Panc1 (cell line): ENCODE results near the gene CCN6. TPM values are rescaled to one million over a fixed set of nuclear protein-coding genes. Genes with fewer than 3 reads are reported as not detected.
A peak's percentile ranks its signal among the peaks of the same experiment; 100 is the strongest.

ENCODE experiments used
- ATAC-seq: fragments of 200-7000 bp; cut with Tn5 transposase; 2 replicates; pipeline ENCODE4 v1.9.1; 2020; ENCODE audit warnings: mild to moderate bottlenecking, moderate library complexity
- BruUV-seq: library from RNA; stranded (reverse); fragments of 400-500 nt; replicated peaks from 2 replicates; lab custom pipeline; 2021; lab: Mats Ljungman, UMichigan
- CTCF ChIA-PET: fragments of 300-600 bp; sonication (Branson Sonifier 250); formaldehyde crosslinking; loops from one replicate; lab custom pipeline; 2022; ENCODE audit warnings: antibody characterized with exemption; lab: Charles Lee
- POLR2A ChIA-PET: fragments of 300-600 bp; sonication (Branson Sonifier 250); formaldehyde crosslinking; loops from one replicate; lab custom pipeline; 2022; ENCODE audit warnings: antibody characterized with exemption; lab: Charles Lee
- DNase-seq: peaks from one replicate; pipeline ENCODE4 v3.0.0-alpha.2; 2010; ENCODE audit warnings: low read depth, low spot score
- H3K27ac ChIP-seq: 2 replicates; pipeline ENCODE4 v1.5.1; 2011; ENCODE audit warnings: mild to moderate bottlenecking, low read length, inconsistent platforms
- H3K27me3 ChIP-seq: fragments of 200-500 bp; sonication (Bioruptor generic); 2 replicates; pipeline ENCODE4 v1.6.0; 2014; ENCODE audit warnings: low read length, inconsistent platforms; ENCODE audit not compliant: control insufficient read depth, insufficient read depth
- H3K36me3 ChIP-seq: fragments of 200-500 bp; sonication (Bioruptor generic); 2 replicates; pipeline ENCODE4 v1.5.1; 2014; ENCODE audit warnings: inconsistent platforms, mild to moderate bottlenecking, low read length, moderate library complexity; ENCODE audit not compliant: control insufficient read depth, insufficient read depth
- H3K4me1 ChIP-seq: 2 replicates; pipeline ENCODE4 v1.5.1; 2011; ENCODE audit warnings: inconsistent platforms, mild to moderate bottlenecking, low read length, moderate library complexity; ENCODE audit not compliant: control insufficient read depth, insufficient read depth
- H3K4me3 ChIP-seq, 2 experiments: 2 replicates each; pipeline ENCODE4 v1.5.1; 2011 to 2012; ENCODE audit warnings: low read depth in 2 of 2, low read length in 2 of 2, mild to moderate bottlenecking in 2 of 2, inconsistent platforms in 1 of 2, moderate library complexity in 1 of 2
- H3K9me3 ChIP-seq: fragments of 200-500 bp; sonication (Bioruptor generic); 2 replicates; pipeline ENCODE4 v1.5.1; 2014; ENCODE audit warnings: low read depth, mild to moderate bottlenecking, inconsistent platforms, low read length, moderate library complexity; ENCODE audit not compliant: control insufficient read depth, insufficient read depth
- POLR2AphosphoS5 ChIP-seq: IDR thresholded peaks from 2 replicates; pipeline ENCODE4 v1.6.1; 2012; ENCODE audit warnings: mild to moderate bottlenecking, low read depth, low read length, moderate library complexity
- SIN3A ChIP-seq: IDR thresholded peaks from 2 replicates; pipeline ENCODE4 v1.6.1; 2012; ENCODE audit warnings: low read depth, mild to moderate bottlenecking, low read length, moderate library complexity, borderline replicate concordance; ENCODE audit not compliant: insufficient read depth
- TCF7L2 ChIP-seq: IDR thresholded peaks from 2 replicates; pipeline ENCODE4 v1.6.1; 2011; ENCODE audit warnings: mild to moderate bottlenecking, low read depth, low read length, inconsistent platforms
- in situ Hi-C: cut with HindIII; loops from 2 replicates; pipeline ENCODE4 v1.10.0; 2016; ENCODE audit warnings: low sequenced_read_pairs, low pct_unique_long_range_greater_than_20kb
- intact Hi-C: fragments of 100-400 bp; cut with micrococcal nuclease; formaldehyde crosslinking; loops from one replicate; pipeline ENCODE4 v1.10.0; 2022; ENCODE audit not compliant: unreplicated experiment
- total RNA-seq: library from RNA; stranded (reverse); gene quantifications from one replicate; pipeline ENCODE4 v1.2.1, GENCODE V29; 2021; ENCODE audit not compliant: unreplicated experiment
- TF ChIP-seq, protein P1 (sequence below), 2 experiments: IDR thresholded peaks; 2 replicates each; pipeline ENCODE4 v1.6.1; 2011 to 2012; ENCODE audit warnings: low read depth in 2 of 2, control low read depth in 1 of 2, low read length in 1 of 2, mild to moderate bottlenecking in 1 of 2, moderate library complexity in 1 of 2; ENCODE audit not compliant: insufficient read depth in 1 of 2
- TF ChIP-seq, protein P2 (sequence below): fragments of 450-650 bp; IDR thresholded peaks from 2 replicates; pipeline ENCODE4 v1.5.1; 2017; ENCODE audit warnings: mild to moderate bottlenecking

CCN6 gene
- total RNA-seq, 1 experiment from 2014 or later, result 3.0 TPM

DNA sequence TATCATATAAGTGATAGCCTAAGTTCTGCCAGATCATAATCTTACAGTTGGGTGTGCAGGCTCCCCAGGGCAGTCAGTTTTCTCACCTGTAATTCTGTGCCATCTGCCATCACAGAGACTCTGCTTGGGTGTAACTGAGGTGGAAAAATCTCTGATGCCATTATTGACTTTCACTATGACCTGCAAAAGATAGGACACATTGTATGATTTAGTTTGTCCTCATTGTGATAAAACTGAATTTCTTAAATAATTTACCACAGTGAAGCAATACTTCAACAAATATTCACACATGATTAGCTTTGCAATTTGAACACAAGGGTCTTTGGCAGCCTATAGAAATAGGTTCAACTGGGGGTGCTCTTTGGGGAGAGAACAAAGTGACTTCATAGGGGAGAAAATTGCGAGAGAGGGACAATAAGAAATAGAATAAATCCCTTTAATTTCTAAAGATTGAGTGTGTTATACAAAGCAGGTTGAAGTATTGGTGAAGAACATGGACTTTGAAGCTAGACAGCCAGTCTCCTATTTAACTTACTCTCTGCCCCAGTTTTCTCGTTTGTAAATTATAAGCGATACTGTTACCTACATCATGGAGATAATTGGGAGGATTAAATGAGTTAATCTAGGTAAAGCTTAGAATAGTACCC lies 60.8 kb downstream of the CCN6 start:
- CTCF ChIA-PET, result no interaction called here
- ATAC-seq (no peak), DNase-seq (no peak)
- POLR2A ChIA-PET, result no interaction called here
- H3K4me3 ChIP-seq, result no peak overlapping the region
- BruUV-seq, result no TSS peak
- TF ChIP-seq, protein P1, sequence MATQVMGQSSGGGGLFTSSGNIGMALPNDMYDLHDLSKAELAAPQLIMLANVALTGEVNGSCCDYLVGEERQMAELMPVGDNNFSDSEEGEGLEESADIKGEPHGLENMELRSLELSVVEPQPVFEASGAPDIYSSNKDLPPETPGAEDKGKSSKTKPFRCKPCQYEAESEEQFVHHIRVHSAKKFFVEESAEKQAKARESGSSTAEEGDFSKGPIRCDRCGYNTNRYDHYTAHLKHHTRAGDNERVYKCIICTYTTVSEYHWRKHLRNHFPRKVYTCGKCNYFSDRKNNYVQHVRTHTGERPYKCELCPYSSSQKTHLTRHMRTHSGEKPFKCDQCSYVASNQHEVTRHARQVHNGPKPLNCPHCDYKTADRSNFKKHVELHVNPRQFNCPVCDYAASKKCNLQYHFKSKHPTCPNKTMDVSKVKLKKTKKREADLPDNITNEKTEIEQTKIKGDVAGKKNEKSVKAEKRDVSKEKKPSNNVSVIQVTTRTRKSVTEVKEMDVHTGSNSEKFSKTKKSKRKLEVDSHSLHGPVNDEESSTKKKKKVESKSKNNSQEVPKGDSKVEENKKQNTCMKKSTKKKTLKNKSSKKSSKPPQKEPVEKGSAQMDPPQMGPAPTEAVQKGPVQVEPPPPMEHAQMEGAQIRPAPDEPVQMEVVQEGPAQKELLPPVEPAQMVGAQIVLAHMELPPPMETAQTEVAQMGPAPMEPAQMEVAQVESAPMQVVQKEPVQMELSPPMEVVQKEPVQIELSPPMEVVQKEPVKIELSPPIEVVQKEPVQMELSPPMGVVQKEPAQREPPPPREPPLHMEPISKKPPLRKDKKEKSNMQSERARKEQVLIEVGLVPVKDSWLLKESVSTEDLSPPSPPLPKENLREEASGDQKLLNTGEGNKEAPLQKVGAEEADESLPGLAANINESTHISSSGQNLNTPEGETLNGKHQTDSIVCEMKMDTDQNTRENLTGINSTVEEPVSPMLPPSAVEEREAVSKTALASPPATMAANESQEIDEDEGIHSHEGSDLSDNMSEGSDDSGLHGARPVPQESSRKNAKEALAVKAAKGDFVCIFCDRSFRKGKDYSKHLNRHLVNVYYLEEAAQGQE (IDR thresholded peaks at IDR 0.05; ENCODE audit: insufficient read depth in 1 of 2, low read depth in 2 of 2, low read length in 1 of 2), result no peak
- no peak for TF ChIP-seq SIN3A
- TF ChIP-seq TCF7L2, result no peak
- TF ChIP-seq, protein P2, sequence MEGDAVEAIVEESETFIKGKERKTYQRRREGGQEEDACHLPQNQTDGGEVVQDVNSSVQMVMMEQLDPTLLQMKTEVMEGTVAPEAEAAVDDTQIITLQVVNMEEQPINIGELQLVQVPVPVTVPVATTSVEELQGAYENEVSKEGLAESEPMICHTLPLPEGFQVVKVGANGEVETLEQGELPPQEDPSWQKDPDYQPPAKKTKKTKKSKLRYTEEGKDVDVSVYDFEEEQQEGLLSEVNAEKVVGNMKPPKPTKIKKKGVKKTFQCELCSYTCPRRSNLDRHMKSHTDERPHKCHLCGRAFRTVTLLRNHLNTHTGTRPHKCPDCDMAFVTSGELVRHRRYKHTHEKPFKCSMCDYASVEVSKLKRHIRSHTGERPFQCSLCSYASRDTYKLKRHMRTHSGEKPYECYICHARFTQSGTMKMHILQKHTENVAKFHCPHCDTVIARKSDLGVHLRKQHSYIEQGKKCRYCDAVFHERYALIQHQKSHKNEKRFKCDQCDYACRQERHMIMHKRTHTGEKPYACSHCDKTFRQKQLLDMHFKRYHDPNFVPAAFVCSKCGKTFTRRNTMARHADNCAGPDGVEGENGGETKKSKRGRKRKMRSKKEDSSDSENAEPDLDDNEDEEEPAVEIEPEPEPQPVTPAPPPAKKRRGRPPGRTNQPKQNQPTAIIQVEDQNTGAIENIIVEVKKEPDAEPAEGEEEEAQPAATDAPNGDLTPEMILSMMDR, result no peak
- TF ChIP-seq POLR2AphosphoS5, result no peak
- intact Hi-C loops, result no loop called here
- no peaks in the 10 kb centered on the region for H3K9me3 ChIP-seq
- no peak overlapping the region for H3K27ac ChIP-seq
- no peaks in the 10 kb centered on the region for H3K27me3 ChIP-seq
- no peaks in the 10 kb centered on the region for H3K4me1 ChIP-seq
- in situ Hi-C loops, result no loop called here
- H3K36me3 ChIP-seq, result no peaks in the 10 kb centered on the region

DNA sequence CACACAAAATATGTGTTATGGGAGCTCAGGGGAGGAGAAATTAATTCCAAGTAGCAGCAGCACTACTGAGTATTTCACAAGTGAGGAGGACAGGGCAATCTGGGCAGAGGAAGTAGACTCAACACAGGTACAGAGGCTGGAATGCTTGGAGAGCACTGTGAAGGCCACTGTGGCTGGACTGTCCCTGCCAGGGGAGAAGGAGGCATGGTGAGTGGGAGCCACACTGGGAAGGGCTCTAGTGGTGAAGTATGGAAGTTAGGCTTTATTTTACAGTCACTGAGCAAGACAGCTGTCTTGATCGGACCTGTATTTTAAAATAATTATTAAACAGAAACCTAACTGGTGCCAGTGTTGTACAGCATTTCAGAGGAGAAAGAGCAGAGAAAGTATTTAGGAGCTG lies 62.3 kb downstream of the CCN6 start:
- DNase-seq, result no peak
- Histone ChIP-seq H3K4me1 (no peaks in the 10 kb centered on the region), H3K27ac (no peak overlapping the region), H3K4me3 (no peak overlapping the region), H3K36me3 (no peaks in the 10 kb centered on the region), H3K9me3 (no peaks in the 10 kb centered on the region), H3K27me3 (no peaks in the 10 kb centered on the region)
- no TSS peak for BruUV-seq
- ChIA-PET POLR2A (no interaction called here), CTCF (no interaction called here)
- intact Hi-C loops, result no loop called here
- TF ChIP-seq, protein P2, result peak; percentile 15; the same call in 1 of the 2 replicates
- TF ChIP-seq, protein P1 (IDR thresholded peaks at IDR 0.05; ENCODE audit: insufficient read depth in 1 of 2, low read depth in 2 of 2, low read length in 1 of 2), result no peak
- in situ Hi-C loops, result no loop called here
- peak; percentile 71; the same call in 1 of the 2 replicates for ATAC-seq
